T-cell (primary cell): ENCODE measurements around the gene FHOD3. TPM values are rescaled to one million over a fixed set of nuclear protein-coding genes. Genes with fewer than 3 reads are reported as not detected.

Experiments
- ATAC-seq, 4 experiments: fragments of 200-7000 bp in 3 of 4; fragments of 150-1000 bp in 1 of 4; cut with Tn5 transposase; replicated peaks in 1 of 4; 1 replicate in 3 of 4; 2 replicates in 1 of 4; pipeline ENCODE4 v1.10.0; 2021; ENCODE audit warnings: moderate library complexity in 3 of 4, mild to moderate bottlenecking in 2 of 4, moderate number of reproducible peaks in 1 of 4
- CTCF ChIA-PET, 2 donors: fragments of 300-600 bp; sonication (Branson Sonifier 250); formaldehyde crosslinking; loops; one replicate each; lab custom pipeline; 2022; ENCODE audit warnings: antibody characterized with exemption in 2 of 2; lab: Charles Lee
- POLR2A ChIA-PET, 2 donors: fragments of 300-600 bp; sonication (Branson Sonifier 250); formaldehyde crosslinking; loops; one replicate each; lab custom pipeline; 2022; ENCODE audit warnings: antibody characterized with exemption in 2 of 2; lab: Charles Lee
- DNase-seq, 35 experiments: peaks; one replicate each; pipeline versions ENCODE4 v3.0.0 to v3.0.0-alpha.2; 2013 to 2023
- H3K27ac ChIP-seq: one replicate; pipeline ENCODE4 v1.5.1; 2013; ENCODE audit warnings: low read length
- H3K27me3 ChIP-seq, 2 experiments: replicated peaks in 1 of 2; 1 replicate in 1 of 2; 2 replicates in 1 of 2; pipeline versions ENCODE4 v1.6.1 to v1.7.0; 2013; ENCODE audit warnings: low read length in 1 of 2, mixed read lengths in 1 of 2; ENCODE audit not compliant: control insufficient read depth in 2 of 2, insufficient read depth in 2 of 2; ENCODE audit errors: extremely low read depth in 1 of 2
- H3K36me3 ChIP-seq, 2 donors: 1 replicate in 1 of 2; 2 replicates in 1 of 2; pipeline versions ENCODE4 v1.6.1 to v1.7.0; 2013; ENCODE audit warnings: low read length in 1 of 2; ENCODE audit not compliant: control insufficient read depth in 2 of 2, insufficient read depth in 1 of 2; ENCODE audit errors: extremely low read depth in 1 of 2
- H3K4me1 ChIP-seq, 2 experiments: 1 replicate in 1 of 2; 2 replicates in 1 of 2; pipeline versions ENCODE4 v1.6.1 to v1.7.0; 2013; ENCODE audit warnings: low read length in 2 of 2, mixed read lengths in 1 of 2; ENCODE audit not compliant: insufficient read depth in 2 of 2, control insufficient read depth in 1 of 2; ENCODE audit errors: extremely low read depth in 1 of 2
- H3K4me3 ChIP-seq, 2 donors: 1 replicate in 1 of 2; 2 replicates in 1 of 2; pipeline versions ENCODE4 v1.5.1 to v1.7.0; 2013; ENCODE audit warnings: mild to moderate bottlenecking in 2 of 2, low read length in 1 of 2, moderate library complexity in 1 of 2; ENCODE audit not compliant: control insufficient read depth in 1 of 2; ENCODE audit errors: extremely low read depth in 1 of 2
- H3K9me3 ChIP-seq: 2 replicates; pipeline ENCODE4 v1.7.0; 2013
- H3K27ac Mint-ChIP-seq, 2 donors: one replicate each; pipeline ENCODE4 v1.8.0; 2020 to 2021; ENCODE audit warnings: mild to moderate bottlenecking in 2 of 2, mixed read lengths in 2 of 2
- H3K27me3 Mint-ChIP-seq, 2 donors: one replicate each; pipeline ENCODE4 v1.8.0; 2021 to 2022; ENCODE audit warnings: mixed read lengths in 2 of 2
- H3K36me3 Mint-ChIP-seq: one replicate; pipeline ENCODE4 v1.8.0; 2021; ENCODE audit warnings: mixed read lengths
- H3K4me1 Mint-ChIP-seq, 3 donors: one replicate each; pipeline ENCODE4 v1.8.0; 2020 to 2022; ENCODE audit warnings: mixed read lengths in 3 of 3, mild to moderate bottlenecking in 1 of 3
- H3K4me3 Mint-ChIP-seq, 3 donors: one replicate each; pipeline ENCODE4 v1.8.0; 2020 to 2022; ENCODE audit warnings: mild to moderate bottlenecking in 3 of 3, mixed read lengths in 3 of 3, moderate library complexity in 3 of 3
- H3K9me3 Mint-ChIP-seq, 3 donors: one replicate each; pipeline ENCODE4 v1.8.0; 2020 to 2022; ENCODE audit warnings: mixed read lengths in 3 of 3
- WGBS: methylation state at CpG from one replicate; pipeline ENCODE4 v1.1.5; 2013; ENCODE audit warnings: missing lambda C conversion rate; ENCODE audit not compliant: insufficient coverage; 5-methylcytosine and 5-hydroxymethylcytosine counted together
- total RNA-seq, 35 experiments: library from RNA in 6 of 35; stranded (reverse) in 6 of 35; fragments of 120-200 nt in 1 of 35; gene quantifications; one replicate each; pipeline versions ENCODE4 v1.2.1 to v1.2.4 and lab custom pipeline; 2013 to 2026

The FHOD3 gene
- total RNA-seq, 5 donors from 2014 or later (not counting 1 experiment from before 2014, with no cell fraction given) = 0.06 TPM; not detected in 4

GRCh38 chr18:36348331-36348730 is 50.8 kb downstream of the FHOD3 start:
- Histone ChIP-seq H3K4me1 (no peaks in the 10 kb centered on the region), H3K4me3 (no peak overlapping the region), H3K36me3 (no peaks in the 10 kb centered on the region), H3K9me3 (no peaks in the 10 kb centered on the region), H3K27ac (no peak overlapping the region), H3K27me3 (peaks cover 0 to 18% of the 10 kb centered on the region in 2 experiments)
- H3K4me1 Mint-ChIP-seq = no peaks in the 10 kb centered on the region
- DNase-seq (no peak), ATAC-seq (no peak)
- no peaks in the 10 kb centered on the region for H3K36me3 Mint-ChIP-seq
- peaks cover 32 to 34% of the 10 kb centered on the region in 2 donors for H3K27me3 Mint-ChIP-seq
- H3K4me3 Mint-ChIP-seq = no peak overlapping the region
- H3K27ac Mint-ChIP-seq = no peak overlapping the region
- H3K9me3 Mint-ChIP-seq = no peaks in the 10 kb centered on the region
- WGBS = 80% methylated on average over 1 of the region's 3 CpGs
- ChIA-PET CTCF (no interaction called here), POLR2A (no interaction called here)

DNA sequence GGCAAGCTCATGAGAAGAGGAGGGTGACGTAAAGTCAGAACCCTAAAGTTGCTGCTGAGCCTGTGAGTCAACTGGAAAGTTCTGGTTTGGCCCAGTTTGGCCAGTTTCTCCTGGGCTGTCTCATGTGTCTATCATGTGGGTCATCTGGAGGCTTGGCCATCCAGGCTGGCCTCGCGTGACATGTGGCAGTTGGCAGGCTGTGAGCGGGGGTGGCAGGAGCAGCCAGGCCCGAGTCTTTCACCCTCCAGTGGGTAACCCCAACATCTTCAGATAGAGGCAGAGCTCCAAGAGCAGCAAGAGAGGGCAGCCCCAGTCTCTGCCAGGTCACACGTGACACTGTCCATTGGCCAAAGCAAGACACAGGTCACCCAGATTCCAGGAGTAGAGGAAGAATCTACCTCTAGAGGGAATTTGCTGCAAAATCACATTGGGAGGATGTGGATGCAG is 51.5 kb downstream of the FHOD3 start:
- H3K9me3 ChIP-seq = no peaks in the 10 kb centered on the region
- ATAC-seq = no peak
- H3K27ac ChIP-seq = no peak overlapping the region
- peaks cover 0 to 18% of the 10 kb centered on the region in 2 experiments for H3K27me3 ChIP-seq
- Mint-ChIP-seq H3K36me3 (no peaks in the 10 kb centered on the region), H3K4me1 (no peaks in the 10 kb centered on the region), H3K27ac (no peak overlapping the region), H3K4me3 (no peak overlapping the region), H3K9me3 (no peaks in the 10 kb centered on the region), H3K27me3 (peaks cover 32 to 34% of the 10 kb centered on the region in 2 donors)
- WGBS = 97% methylated on average over 3 of the region's 6 CpGs
- DNase-seq = no peak
- ChIA-PET CTCF (no interaction called here), POLR2A (no interaction called here)
- H3K36me3 ChIP-seq = no peaks in the 10 kb centered on the region
- H3K4me3 ChIP-seq = no peak overlapping the region
- H3K4me1 ChIP-seq = no peaks in the 10 kb centered on the region

GRCh38 chr18:36349552-36349951 is 52.0 kb downstream of the FHOD3 start:
- WGBS = 80% methylated on average over 1 of the region's 6 CpGs
- Histone ChIP-seq H3K4me1 (no peaks in the 10 kb centered on the region), H3K36me3 (no peaks in the 10 kb centered on the region), H3K9me3 (no peaks in the 10 kb centered on the region), H3K4me3 (no peak overlapping the region), H3K27me3 (peaks cover 0 to 18% of the 10 kb centered on the region in 2 experiments), H3K27ac (no peak overlapping the region)
- Mint-ChIP-seq H3K9me3 (no peaks in the 10 kb centered on the region), H3K4me3 (no peak overlapping the region), H3K27ac (no peak overlapping the region), H3K4me1 (no peaks in the 10 kb centered on the region), H3K27me3 (peaks cover 32 to 34% of the 10 kb centered on the region in 2 donors), H3K36me3 (no peaks in the 10 kb centered on the region)
- ChIA-PET POLR2A (no interaction called here), CTCF (no interaction called here)
- DNase-seq (no peak), ATAC-seq (no peak)

GRCh38 chr18:36350251-36350651 is 52.7 kb downstream of the FHOD3 start:
- H3K9me3 ChIP-seq = no peaks in the 10 kb centered on the region
- Mint-ChIP-seq H3K27me3 (peaks cover 33 to 34% of the 10 kb centered on the region in 2 donors), H3K4me1 (no peaks in the 10 kb centered on the region), H3K4me3 (no peak overlapping the region), H3K27ac (no peak overlapping the region), H3K36me3 (no peaks in the 10 kb centered on the region), H3K9me3 (no peaks in the 10 kb centered on the region)
- no peak for ATAC-seq
- peaks cover 0 to 19% of the 10 kb centered on the region in 2 experiments for H3K27me3 ChIP-seq
- POLR2A ChIA-PET = no interaction called here
- no peak overlapping the region for H3K27ac ChIP-seq
- CTCF ChIA-PET = no interaction called here
- DNase-seq = no peak
- 50% methylated on average over 1 of the region's 3 CpGs for WGBS
- H3K4me3 ChIP-seq = no peak overlapping the region
- H3K4me1 ChIP-seq = no peaks in the 10 kb centered on the region
- H3K36me3 ChIP-seq = no peaks in the 10 kb centered on the region

DNA sequence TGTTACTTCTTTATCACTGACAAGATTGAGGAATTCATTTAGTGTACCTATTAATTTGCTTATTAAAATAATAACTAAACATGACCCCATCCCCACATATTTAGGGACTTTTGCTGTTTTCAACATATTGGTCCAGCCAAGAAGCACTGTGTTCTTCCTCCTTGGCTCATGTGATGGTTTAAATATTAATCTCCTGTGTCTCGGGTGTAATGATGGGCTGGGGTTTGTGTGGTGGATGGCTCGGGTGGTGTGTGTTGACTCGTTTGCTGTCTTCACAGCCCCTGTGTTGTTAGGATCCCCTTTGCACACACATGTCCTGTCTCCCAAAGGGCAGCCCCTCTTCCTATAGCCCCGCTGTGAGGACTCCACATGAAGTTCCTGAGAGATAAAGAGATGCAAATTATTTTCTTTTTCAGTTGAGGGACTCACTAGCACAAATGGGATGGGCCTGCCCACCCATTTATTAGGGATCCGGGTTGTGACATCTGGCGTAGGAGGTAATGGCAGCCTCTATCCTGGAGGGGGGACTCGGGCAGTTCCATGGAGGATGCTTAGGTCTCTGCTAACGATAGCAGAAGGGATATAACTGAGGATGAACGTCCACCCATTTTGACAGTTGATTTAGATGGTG is 53.4 kb downstream of the FHOD3 start:
- H3K27ac ChIP-seq = no peak overlapping the region
- no peak overlapping the region for H3K4me3 ChIP-seq
- ATAC-seq (no peak), DNase-seq (no peak)
- H3K9me3 ChIP-seq = no peaks in the 10 kb centered on the region
- H3K27me3 ChIP-seq = peaks cover 0 to 18% of the 10 kb centered on the region in 2 experiments
- ChIA-PET POLR2A (no interaction called here), CTCF (no interaction called here)
- no peaks in the 10 kb centered on the region for H3K4me1 Mint-ChIP-seq
- H3K9me3 Mint-ChIP-seq = no peaks in the 10 kb centered on the region
- H3K27ac Mint-ChIP-seq = no peak overlapping the region
- no peaks in the 10 kb centered on the region for H3K4me1 ChIP-seq
- 74% methylated on average over 5 of the region's 9 CpGs for WGBS
- no peaks in the 10 kb centered on the region for H3K36me3 Mint-ChIP-seq
- no peak overlapping the region for H3K4me3 Mint-ChIP-seq
- no peaks in the 10 kb centered on the region for H3K36me3 ChIP-seq
- H3K27me3 Mint-ChIP-seq = peaks cover 34 to 37% of the 10 kb centered on the region in 2 donors

DNA sequence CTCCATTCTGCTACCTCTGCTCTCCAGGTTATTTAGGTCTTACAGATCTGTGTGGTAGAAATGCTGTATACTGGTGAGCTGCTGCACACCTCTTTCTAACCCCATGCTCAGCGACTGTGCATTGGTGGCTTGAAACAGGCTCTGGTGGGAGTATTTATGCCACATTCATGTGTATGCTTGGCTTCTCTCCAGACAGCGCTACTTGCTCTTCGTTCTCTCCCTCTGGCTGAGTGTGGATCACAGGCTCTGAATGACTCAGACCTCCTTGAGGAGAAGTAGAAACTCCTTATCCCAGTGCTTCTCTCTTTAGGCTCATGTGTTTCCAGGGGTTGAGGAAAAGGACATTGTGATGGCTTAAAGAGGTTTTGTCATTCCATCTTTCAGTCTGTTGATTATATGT is 54.9 kb downstream of the FHOD3 start:
- ATAC-seq = no peak
- 63% methylated on average over 2 of the region's 3 CpGs for WGBS
- H3K27me3 Mint-ChIP-seq = peaks cover 31% of the 10 kb centered on the region in 2 donors

More for the DNA sequence above, 54.9 kb downstream of the FHOD3 start:
- H3K36me3 ChIP-seq = no peaks in the 10 kb centered on the region
- H3K4me3 ChIP-seq = no peak overlapping the region
- H3K4me1 Mint-ChIP-seq = no peaks in the 10 kb centered on the region
- POLR2A ChIA-PET = no interaction called here
- no peak for DNase-seq
- H3K27ac ChIP-seq = no peak overlapping the region
- H3K27ac Mint-ChIP-seq = no peak overlapping the region
- no peaks in the 10 kb centered on the region for H3K9me3 ChIP-seq
- H3K4me3 Mint-ChIP-seq = no peak overlapping the region
- peaks cover 0 to 16% of the 10 kb centered on the region in 2 experiments for H3K27me3 ChIP-seq
- CTCF ChIA-PET = no interaction called here
- no peaks in the 10 kb centered on the region for H3K9me3 Mint-ChIP-seq
- H3K36me3 Mint-ChIP-seq = no peaks in the 10 kb centered on the region
- H3K4me1 ChIP-seq = no peaks in the 10 kb centered on the region
